ENCODE measurements around the gene VSNL1.

Gene VSNL1

DNA sequence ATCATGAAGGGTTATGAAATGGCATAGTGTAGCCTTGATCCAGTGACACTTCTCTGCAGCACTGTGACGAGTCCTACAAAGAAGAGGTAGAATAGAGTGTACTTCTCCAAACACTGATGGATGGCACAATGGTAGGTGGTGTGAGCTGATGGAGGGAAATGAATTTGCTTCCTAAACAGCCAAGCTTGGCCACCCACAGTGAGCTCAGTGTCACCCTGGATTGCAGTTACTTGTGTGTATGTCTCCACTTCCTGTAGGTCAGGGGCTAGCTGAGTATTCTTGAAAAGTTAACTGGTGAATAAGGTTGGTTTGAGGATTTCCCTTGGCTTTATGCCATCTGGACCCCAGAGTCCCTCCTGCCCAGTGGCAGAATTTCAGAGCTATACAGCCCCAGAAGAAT is 75.9 kb downstream of the VSNL1 start:
- DNase-seq = no peak

DNA sequence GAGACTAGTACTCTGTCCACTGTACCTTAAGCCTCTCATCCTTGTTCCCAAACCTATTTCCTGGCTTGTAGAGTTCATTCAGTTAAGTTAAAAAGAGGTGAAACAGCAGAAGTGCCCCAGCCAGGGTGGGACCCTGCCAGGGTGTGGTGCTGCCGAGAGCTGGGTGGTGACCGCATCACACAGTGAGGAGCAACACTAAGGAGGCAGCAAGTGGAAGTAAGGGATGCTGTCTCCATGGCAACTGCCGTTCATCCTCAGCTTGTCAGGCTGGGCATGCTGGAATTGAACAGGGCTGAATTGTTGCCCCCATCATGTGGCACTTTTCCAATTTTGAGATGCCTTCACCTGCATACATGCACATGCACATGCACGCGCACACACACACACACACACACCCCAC is 77.0 kb downstream of the VSNL1 start:
- no peak for DNase-seq

DNA sequence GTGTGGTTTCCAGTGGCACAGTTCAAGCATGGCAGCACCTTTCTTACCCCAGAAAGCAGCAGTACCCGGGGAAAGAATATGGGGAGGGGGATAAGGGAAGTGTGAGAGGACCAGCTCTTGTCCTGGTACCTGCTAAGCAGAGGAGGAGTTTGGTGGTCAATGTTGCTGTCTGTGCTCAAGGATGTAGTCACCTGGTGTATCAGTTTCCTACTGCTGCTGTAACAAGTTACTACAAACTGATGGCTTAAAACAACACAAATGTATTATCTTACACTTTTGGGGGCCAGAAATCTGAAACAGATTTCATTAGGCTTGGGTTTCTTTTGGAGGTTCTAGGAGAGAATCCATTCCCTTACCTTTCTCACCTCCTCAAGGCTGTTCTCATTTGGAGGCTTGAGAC is 77.5 kb downstream of the VSNL1 start:
- no peak for DNase-seq

DNA sequence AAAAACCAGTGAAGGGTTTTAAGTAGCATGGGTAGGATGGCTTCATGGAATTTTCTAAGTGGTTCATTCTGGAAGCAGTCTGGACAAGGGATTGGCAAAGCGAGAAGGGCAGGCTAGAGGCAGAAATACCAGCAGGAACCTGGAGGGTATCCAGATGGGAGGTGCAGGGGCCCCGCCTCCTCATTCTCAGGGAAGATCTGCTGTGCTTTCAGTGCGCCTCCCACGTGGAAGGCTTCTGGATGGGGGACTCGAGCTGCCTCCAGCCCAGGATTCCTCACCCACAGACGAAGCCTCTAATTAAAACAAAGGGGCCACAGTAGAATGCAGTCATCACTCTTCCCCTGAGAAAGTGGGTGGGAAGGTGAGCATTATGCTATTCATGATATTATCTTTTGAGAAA is 79.8 kb downstream of the VSNL1 start:
- no peak for DNase-seq

DNA sequence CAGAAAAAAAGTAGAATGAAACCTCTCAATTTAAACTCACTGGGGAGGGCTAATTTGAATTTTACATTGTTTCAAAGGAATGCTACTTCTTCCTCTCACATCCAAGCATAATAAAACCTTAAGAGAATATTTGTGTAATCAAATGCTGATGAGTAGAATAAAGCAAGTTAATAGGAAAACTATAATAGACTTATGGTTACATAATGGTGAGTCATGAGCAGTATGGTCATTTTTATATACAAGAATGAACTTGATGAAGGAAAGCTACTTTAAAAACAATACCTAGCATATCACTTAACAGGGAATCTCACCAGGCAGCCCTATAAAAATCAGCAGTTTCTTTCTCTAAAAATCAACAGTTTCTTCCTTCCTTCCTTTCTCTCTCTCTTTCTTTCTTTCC is 80.3 kb downstream of the VSNL1 start:
- DNase-seq = no peak

DNA sequence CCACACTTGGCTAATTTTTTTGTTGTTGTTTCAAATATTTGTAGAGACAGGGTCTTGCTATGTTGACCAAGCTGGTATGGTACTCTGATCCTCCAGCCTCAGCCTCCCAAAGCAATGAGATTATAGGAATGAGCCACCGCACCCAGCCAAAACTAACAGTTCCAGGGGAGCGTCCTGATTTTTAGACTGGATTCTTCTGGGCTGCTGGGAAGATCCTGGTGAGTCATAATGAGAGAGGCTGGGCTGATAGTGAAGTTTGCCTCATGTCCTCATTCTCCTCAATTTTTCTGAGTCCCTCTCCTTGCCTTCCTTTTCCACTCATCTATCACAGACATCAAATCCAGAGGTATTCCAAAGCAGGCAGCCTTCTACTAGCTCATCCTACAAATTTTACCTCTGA is 81.3 kb downstream of the VSNL1 start:
- DNase-seq = no peak

DNA sequence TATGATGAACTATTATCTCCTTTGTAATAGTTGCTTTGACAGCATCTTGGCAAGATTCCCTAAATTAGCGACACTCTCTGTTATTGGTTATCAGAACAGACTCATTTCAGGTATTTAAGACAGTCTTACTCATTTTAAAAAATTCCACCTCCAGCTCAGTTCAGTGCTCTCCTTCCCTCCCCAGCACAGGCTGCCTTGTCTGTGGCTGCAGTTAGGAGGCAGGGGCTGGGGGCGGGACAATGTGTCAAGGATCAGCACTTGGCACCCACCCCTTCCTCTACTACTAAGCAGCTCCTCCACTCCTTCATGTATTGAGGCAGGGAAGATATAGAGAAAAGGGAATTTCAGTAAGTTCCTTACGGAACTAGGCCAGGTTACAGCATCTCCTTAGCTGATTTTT is 85.0 kb downstream of the VSNL1 start:
- DNase-seq = no peak

DNA sequence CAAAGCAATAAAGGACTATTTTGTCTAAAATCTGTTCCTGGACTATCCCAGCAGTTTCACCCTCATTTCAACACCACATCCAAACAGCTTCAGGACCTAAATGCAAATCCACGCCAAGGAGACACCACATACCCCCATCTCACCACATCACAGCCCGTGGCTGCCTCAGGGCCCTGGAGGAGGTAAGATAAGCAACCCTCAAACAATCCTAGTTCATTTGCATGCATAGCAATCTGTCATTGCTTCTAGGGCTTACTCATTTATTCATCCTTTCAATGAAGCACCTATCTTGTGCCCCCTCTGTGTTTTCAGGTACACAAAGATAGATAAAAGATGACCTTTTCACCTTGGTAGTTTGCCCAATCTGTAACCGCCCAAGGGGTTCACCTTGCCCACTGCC is 86.5 kb downstream of the VSNL1 start:
- DNase-seq = no peak

DNA sequence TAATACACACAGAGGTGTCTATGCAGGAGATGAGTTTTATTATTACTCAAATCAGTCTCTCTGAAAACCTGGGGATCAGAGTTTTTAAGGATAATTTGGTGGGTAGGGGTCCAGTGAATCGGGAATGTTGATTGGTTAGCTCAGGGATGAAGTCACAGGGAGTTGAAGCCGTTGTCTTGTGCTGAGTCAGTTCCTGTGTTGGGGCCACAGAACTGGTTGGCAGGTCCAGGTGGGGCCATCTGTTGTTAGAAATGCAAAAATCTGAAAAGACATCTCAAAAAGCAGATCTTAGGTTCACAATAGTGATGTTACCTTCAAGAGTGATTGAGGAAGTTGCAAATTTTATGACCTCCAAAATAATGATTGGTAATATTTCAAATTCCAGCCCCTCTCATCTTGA is 86.9 kb downstream of the VSNL1 start:
- DNase-seq = no peak

DNA sequence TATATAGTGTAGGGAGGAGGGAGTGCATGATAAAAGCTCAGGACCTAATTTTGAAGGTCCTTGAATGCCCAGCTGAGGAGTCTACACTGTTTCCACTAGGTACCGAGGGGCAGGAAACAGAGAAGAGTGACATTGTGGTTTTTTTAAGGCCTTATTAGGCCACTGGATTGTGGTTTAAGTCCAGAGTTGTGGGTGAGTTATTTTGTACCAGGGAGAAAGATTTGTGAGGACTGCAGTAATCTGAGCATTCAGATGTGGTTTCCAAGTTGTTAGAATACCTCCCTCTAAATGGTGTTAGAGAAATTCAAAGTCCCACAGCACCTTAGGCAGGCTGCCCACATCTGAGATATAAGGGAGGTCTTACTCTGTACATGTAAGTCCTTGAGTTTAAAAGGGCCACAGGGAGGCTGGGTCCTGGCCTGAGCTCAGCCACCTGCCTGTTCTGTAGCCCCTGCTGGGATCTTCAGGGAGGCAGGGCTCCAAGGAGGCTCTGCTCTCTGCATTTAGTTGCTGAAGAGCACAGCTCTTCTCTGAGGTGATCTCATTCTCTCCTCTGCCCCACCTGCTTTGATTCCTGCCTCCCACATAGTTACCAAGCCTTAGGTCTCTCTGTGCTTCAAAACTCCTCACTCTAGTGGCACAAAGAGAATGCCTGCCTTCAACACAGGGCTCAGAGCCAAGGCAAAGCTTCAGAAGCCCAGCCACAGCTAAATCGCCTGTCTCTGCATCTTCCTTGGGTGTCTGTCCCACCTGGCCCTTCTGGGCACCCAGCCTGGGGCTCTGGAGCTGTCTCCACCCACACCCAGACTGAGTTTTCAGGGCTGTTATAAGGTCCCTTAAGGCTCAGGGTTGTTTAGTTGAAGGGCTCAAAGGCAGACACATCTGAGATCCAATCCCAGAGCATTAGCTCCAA is 88.1 kb downstream of the VSNL1 start:
- no peak for DNase-seq

DNA sequence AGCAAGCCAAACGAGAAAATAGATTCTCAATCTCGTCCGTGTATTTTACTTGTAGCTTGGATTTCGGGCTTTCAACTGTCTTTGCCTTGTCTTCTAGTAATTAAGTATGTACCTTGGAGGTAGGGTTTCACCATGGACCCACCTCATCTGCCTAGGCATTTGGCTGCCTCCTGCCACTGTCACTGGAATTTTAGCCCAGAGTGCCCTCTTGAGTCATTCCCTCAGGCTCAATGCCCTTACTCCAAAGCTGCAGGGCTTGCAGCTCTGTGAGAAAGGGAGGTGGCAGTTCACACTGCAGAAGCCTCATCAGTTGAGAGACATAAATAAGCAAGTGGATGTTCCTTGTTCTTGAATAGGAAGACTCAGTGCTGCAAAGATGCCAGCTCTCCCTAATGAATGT is 89.6 kb downstream of the VSNL1 start:
- DNase-seq = no peak

DNA sequence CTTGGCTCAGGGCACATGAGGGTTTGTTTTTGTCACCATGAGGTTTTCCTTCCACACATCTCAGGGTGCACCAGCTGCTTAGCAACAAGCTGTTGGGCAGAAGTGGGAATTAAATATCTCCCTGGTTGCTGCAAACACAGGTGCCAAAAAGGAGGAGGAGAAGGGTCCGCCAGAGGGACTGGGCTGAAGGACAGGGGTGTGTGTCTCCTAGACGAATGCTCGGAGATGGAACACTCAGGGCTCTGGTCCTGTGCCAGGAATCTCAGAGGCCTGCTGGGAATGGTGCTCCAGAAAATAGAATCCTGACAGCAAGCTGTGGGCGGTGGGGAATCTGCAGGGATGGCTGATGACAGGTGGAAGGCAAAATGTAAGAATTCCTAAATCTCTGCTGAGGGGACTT is 94.5 kb downstream of the VSNL1 start:
- DNase-seq = no peak

DNA sequence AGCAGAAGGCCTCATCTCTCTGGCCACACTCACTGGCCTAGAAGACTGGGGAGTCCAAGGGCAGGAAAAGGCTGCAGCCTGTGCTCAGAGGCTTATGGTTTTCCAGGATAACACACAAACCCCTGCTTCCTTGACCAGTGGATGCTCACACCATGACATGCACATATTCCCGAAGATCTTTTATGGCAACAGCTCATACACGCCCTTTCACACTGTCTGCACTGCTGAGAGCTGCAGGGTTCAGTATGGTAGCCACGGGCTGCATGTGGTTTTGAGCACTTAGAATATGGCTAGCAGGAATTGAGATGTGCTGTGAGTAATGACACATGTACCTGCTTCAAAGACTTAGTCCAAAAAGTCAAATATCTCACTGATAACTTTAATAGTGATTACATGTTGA is 95.8 kb downstream of the VSNL1 start:
- no peak for DNase-seq

DNA sequence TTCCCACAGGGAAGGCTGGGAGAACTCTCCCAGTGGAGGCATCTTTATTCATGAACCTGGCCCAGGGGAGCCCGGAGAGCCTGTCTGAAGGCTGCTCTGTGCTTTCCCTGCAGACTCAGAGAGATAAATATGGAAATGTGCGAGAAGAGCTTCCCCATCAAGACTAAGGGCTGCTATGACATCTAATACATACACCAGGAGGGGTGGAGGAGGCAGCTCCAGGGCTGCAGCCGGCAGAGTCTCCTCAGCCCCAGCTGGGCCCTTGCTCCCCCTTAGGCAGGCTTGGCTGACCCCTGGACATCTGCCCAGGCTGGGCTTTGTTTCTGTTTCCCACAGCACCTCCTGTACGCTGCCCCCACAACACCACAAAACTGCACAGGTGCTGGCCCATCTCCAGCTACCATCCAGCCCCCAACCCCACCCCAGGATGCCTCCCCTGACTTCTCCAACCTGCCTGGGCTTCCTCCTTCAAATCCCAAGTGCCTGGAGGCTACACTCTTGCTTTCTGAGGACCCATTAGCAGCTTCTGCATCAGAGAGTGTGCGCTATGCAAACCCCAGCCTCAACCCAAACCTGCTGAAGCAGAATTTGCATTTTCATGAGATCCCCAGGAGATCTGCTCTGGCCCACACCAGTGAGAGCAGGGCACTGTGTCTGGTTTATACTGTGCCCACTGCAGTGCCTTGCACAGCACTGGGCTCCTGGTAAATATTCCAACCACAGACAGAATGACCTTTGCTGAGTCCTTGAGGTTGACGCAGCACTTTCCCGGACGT is 96.8 kb downstream of the VSNL1 start:
- no peak for DNase-seq

DNA sequence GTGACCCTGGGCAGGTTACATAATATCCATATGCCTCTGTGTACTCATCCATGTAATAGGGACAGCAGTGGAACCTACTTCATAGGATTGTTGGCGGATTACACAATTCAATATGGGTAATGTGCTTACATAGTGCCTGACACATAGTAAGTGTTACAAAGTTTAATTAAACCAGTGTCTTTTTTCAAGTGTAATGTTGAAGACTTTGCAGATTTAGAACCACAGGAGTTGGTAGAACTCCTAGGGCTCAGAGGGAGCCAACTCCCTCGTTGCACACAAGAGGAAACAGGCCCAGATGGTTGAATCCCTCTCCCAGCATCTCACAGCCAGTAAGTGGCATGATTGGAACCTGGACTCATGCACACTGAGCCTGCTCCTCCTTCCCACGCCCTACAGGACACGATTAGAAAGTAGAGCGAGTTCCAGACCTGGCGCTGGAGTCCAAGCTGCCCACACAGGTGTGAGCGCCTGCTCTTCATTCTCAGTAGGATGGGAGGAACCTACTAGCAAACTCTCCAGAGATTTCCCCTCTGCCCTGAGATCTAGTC is 97.8 kb downstream of the VSNL1 start:
- DNase-seq = no peak

DNA sequence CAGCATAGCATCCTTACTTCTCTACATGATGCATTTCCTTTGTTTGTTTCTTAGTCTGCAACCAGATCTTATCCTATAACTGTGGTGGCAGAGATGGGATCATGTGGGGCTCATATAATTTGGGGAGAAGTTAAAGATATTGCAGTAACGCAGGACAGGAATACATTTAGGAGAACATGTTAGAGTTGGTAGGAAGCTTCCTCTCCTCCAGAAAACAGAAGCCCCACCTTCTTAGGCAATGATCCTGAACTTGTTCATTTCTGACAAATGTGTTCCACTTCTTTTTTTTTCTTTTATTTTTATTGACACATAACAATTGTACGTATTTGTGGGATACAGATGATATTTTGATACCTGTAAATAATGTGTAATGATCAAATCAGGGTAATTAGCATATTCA is 99.9 kb downstream of the VSNL1 start:
- DNase-seq = no peak

DNA sequence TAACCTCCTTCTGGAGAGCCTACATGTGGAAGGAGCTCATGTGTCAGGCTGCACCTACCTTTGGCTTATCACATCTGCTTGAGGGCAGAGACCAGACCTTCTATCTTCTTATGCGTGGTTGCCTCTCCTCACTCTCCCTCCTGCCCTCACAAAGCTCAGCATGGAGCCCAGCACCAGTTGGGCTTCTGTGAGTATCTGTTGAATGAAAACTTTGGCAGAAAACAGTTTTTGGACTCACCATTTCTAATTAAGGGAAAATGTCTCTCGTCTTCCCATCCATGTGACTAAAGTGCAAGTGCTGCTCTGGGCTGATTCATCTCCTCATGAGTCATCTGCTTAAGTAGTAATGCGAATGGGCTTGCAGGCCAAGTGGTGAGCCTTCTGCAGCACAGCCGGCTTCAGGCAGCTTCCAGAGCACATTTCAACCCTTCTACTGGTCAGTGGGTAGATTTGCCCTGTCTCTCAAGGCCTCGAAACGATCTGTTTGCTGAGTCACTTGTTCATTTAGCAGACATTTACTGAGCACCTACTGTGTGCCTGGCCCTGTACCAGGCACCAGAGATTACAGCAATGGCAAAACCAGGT is 102.6 kb downstream of the VSNL1 start:
- DNase-seq = no peak

DNA sequence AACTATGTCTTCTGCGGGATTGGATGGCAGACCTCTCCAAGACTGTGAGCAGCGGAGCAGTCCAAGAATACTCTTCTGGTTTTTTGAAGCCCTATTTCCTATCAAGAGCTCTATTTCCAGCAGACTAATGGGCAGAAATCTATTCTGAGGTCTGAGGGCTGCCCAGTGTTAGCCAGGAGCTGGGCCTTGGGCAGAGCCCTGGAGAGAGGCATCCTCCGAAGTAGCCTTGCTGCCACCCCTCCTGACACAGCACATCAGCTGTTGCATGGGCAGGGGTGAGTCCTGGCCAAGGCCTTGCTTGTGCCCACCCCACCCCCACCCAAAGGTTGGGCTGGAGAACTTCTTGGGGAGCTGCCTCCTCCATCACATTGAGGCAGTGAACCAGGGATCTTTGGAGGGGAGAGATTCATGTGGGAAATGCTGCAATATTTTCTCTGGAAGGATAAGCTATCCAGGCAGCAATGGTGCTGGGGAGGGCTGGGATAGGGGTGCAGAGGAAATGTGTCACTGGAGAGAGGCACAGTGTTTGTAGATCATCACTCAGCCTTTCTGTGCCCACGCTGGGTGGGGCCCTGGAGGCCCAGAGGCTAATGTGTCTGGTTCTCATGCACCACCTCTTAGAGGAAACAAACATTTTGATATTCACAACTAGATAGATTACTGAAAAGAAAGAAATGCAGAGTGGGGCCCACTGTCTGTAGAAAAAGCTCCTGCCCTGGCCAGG is 104.7 kb downstream of the VSNL1 start:
- no peak for DNase-seq

DNA sequence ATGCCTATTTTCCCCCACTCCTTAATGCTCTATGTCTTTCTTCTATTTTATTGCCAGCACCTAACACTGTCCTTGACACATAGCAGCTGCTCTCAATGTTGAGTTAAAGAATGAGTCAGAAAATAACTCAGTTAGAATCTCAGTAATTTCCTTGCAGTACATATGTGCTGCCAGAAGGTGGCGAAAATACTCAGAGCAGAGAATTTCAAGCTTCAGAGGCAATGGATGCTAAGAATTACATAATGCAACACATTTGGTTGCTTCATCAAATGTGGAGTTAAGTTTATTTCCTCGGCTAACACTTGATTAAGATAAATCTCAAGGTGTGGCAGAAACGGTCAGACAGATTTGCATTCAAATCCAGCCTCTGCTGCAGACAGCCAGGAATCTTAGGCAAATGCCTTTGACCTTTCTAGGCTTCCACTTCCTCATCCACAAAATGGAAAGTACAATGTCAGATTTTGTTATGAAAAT is 105.6 kb downstream of the VSNL1 start:
- DNase-seq = peak; percentile 50 to 59

DNA sequence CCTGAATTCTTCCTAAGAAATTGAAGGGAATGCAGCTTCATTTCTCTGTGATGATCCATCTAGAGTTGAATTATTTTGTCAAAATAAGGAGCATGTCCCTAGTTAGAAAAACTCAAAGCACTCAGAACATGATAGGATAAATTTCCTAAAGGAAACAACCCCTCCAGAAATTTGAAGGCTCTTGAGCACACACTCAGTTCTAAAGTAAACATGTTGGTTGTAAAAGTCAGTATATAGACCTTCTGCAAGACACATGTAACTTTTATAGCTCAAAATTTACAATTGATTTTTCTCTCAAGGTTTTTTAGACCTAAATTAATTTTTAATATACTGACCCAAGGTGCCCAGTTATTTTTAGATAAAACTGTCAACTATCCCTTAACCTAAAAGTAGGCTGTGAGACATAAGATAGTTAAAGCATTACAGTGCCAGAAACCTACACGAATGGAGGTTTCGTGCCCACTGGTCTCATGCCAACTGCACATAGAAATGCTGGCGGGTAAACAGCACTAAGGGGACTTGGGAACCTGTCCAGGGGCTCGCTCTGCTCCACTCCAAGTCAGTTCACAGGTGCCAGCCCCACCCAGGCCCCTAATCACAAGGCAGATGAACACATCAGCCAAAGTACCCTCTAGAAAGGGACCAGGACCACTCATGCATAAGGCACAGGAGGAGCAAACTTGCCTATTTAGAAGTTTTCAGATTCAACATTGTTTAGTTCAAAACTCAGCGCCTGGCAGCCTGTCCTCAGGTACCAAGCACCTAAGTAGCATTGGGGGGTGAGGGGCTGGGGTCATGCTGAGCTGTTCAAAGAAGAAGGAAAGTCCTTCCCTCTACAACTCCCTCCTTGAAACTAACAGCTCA is 106.6 kb downstream of the VSNL1 start:
- DNase-seq = no peak

DNA sequence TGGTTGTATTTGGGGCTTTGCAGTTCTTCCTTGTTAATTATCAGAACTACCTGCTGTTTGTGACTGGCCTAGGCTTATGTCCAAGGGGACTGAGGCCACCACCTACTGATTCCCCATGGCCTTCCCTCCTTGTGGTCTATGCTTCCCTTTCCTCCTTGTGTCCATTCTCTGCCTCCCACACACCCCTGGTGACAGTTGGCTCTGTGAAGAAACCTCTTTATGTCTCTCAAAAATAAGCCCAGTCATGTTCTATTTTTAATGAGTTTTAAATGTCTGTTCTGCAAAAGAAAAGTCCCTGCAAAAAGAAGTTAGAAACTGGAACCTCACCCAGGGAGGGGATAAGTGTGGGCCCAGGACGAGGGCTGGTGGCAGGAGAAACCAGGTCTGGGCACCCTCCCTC is 108.1 kb downstream of the VSNL1 start:
- DNase-seq = no peak

DNA sequence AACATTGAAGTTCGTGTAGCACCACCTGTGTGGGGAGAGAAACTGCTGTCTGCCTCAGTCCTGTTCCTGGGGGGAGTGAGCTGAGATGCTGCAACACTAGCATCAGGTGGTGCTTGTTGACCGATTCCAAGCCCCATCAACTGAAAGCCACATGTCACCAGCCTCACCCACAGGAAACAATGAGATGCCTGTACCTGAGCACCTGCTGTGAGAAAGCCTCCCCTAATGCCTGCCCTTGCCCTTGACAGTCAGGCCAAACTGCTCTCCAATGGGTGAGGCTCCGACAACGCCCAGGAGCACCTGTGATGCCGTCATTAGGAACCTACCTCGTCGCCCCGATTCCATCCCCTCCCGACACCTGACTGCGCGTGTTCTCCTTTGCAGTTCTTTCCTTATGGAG is 108.5 kb downstream of the VSNL1 start:
- DNase-seq = no peak

Data from stimulated activated CD4-positive, alpha-beta T cell treated with anti-CD3 and anti-CD28 coated beads, Interleukin-2, amount 100 ng/mL, for 48 hours (primary cell).